Measurements from ENCODE around the gene SLC25A25. TPM values are rescaled to one million over a fixed set of nuclear protein-coding genes. Genes with fewer than 3 reads are reported as not detected.

SLC25A25 gene
- total RNA-seq, 2 donors from 2014 or later = 12.9 to 13.1 TPM

- H3K36me3 Mint-ChIP-seq (ENCODE audit: low read depth) = peaks cover 21% of the 10 kb centered on the region
- peaks cover 9% of the 10 kb centered on the region for H3K9me3 Mint-ChIP-seq
- 90 to 93% methylated on average over 2 to 8 of the region's 8 CpGs for WGBS, 2 experiments (ENCODE audit: insufficient coverage in 1 of 2, insufficient read length in 1 of 2)
- Histone ChIP-seq H3K9ac (ENCODE audit: extremely low read depth, low read length, poor library complexity, severe bottlenecking) (no peak overlapping the region), H3K4me1 (ENCODE audit: control insufficient read depth, insufficient read depth, low read length) (no peaks in the 10 kb centered on the region), H3K27ac (ENCODE audit: low read depth, low read length) (no peak overlapping the region), H3K4me3 (ENCODE audit: low read length) (no peak overlapping the region), H3K36me3 (ENCODE audit: control insufficient read depth, insufficient read depth, low read length) (peaks cover 21% of the 10 kb centered on the region), H3K27me3 (ENCODE audit: control insufficient read depth, insufficient read depth, low read length, poor library complexity, severe bottlenecking) (no peaks in the 10 kb centered on the region), H3K9me3 (ENCODE audit: control insufficient read depth, low read length) (no peaks in the 10 kb centered on the region)
- peaks cover 7% of the 10 kb centered on the region for H3K4me1 Mint-ChIP-seq
- TF ChIP-seq CTCF (conservative IDR thresholded peaks at IDR 0.05) = no peak
- H3K27me3 Mint-ChIP-seq (ENCODE audit: insufficient read depth) = peaks cover 10% of the 10 kb centered on the region
- no peak for DNase-seq
- no peak overlapping the region for H3K4me3 Mint-ChIP-seq
- no peak overlapping the region for H3K27ac Mint-ChIP-seq
Measured at GRCh38 chr9:128124451-128124850, 56.4 kb downstream of the SLC25A25 start.

GRCh38 chr9:128124873-128125579 lies 57.0 kb downstream of the SLC25A25 start:
- Histone ChIP-seq H3K36me3 (ENCODE audit: control insufficient read depth, insufficient read depth, low read length) (peaks cover 21% of the 10 kb centered on the region), H3K4me1 (ENCODE audit: control insufficient read depth, insufficient read depth, low read length) (no peaks in the 10 kb centered on the region), H3K9me3 (ENCODE audit: control insufficient read depth, low read length) (no peaks in the 10 kb centered on the region), H3K4me3 (ENCODE audit: low read length) (no peak overlapping the region), H3K27ac (ENCODE audit: low read depth, low read length) (no peak overlapping the region), H3K9ac (ENCODE audit: extremely low read depth, low read length, poor library complexity, severe bottlenecking) (no peak overlapping the region), H3K27me3 (ENCODE audit: control insufficient read depth, insufficient read depth, low read length, poor library complexity, severe bottlenecking) (no peaks in the 10 kb centered on the region)
- H3K27me3 Mint-ChIP-seq (ENCODE audit: insufficient read depth) = peaks cover 12% of the 10 kb centered on the region
- 82 to 84% methylated on average over 12 to 16 of the region's 16 CpGs for WGBS, 2 experiments (ENCODE audit: insufficient coverage in 1 of 2, insufficient read length in 1 of 2)
- H3K36me3 Mint-ChIP-seq (ENCODE audit: low read depth) = peaks cover 21% of the 10 kb centered on the region
- no peak overlapping the region for H3K27ac Mint-ChIP-seq
- TF ChIP-seq CTCF (conservative IDR thresholded peaks at IDR 0.05) = peak; percentile 80
- H3K4me1 Mint-ChIP-seq = peaks cover 7% of the 10 kb centered on the region
- DNase-seq = peak; percentile 95
- H3K4me3 Mint-ChIP-seq = peak overlapping the region; percentile 91
- H3K9me3 Mint-ChIP-seq = peaks cover 14% of the 10 kb centered on the region

GRCh38 chr9:128125580-128126354 lies 57.7 kb downstream of the SLC25A25 start:
- H3K9me3 ChIP-seq (ENCODE audit: control insufficient read depth, low read length) = no peaks in the 10 kb centered on the region
- no peak overlapping the region for H3K9ac ChIP-seq (ENCODE audit: extremely low read depth, low read length, poor library complexity, severe bottlenecking)
- Mint-ChIP-seq H3K36me3 (ENCODE audit: low read depth) (peaks cover 21% of the 10 kb centered on the region), H3K4me3 (peak overlapping the region; percentile 91), H3K4me1 (peaks cover 7% of the 10 kb centered on the region), H3K27me3 (ENCODE audit: insufficient read depth) (peaks cover 14% of the 10 kb centered on the region), H3K27ac (no peak overlapping the region), H3K9me3 (peaks cover 14% of the 10 kb centered on the region)
- H3K4me1 ChIP-seq (ENCODE audit: control insufficient read depth, insufficient read depth, low read length) = no peaks in the 10 kb centered on the region
- 89 to 91% methylated on average over 7 to 10 of the region's 10 CpGs for WGBS, 2 experiments (ENCODE audit: insufficient coverage in 1 of 2, insufficient read length in 1 of 2)
- TF ChIP-seq CTCF (conservative IDR thresholded peaks at IDR 0.05) = no peak
- DNase-seq = no peak
- H3K27ac ChIP-seq (ENCODE audit: low read depth, low read length) = no peak overlapping the region
- peak overlapping the region; percentile 95 for H3K4me3 ChIP-seq (ENCODE audit: low read length)
- no peaks in the 10 kb centered on the region for H3K27me3 ChIP-seq (ENCODE audit: control insufficient read depth, insufficient read depth, low read length, poor library complexity, severe bottlenecking)
- H3K36me3 ChIP-seq (ENCODE audit: control insufficient read depth, insufficient read depth, low read length) = peaks cover 21% of the 10 kb centered on the region

All from endodermal cell (in vitro differentiated cells).